Measurements from ENCODE around the gene B3GALNT2. TPM values are rescaled to one million over a fixed set of nuclear protein-coding genes. Genes with fewer than 3 reads are reported as not detected.

Gene B3GALNT2
- total and polyA plus RNA-seq, 7 donors = 7.1 to 46.9 (median 27.0) TPM

- ATAC-seq = no peak
- 59 to 67% (median 67%) methylated on average over 4 of the region's 4 CpGs for WGBS, 3 donors
These were observed 48.4 kb downstream of the B3GALNT2 start for GRCh38 chr1:235455823-235456222.

GRCh38 chr1:235455097-235455496 lies 49.2 kb downstream of the B3GALNT2 start:
- intact Hi-C loops (cut with DNase I) = no loop called here
- Histone ChIP-seq H3K9me3 (no peaks in the 10 kb centered on the region), H3K4me1 (no peaks in the 10 kb centered on the region), H3K27ac (no peak overlapping the region), H3K36me3 (ENCODE audit: insufficient read depth in 1 of 2, low read depth in 1 of 2) (peaks cover 7 to 78% of the 10 kb centered on the region in 2 donors), H3K27me3 (ENCODE audit: insufficient read depth in 3 of 3, low read length in 2 of 3) (no peaks in the 10 kb centered on the region), H3K4me3 (no peak overlapping the region)
- ATAC-seq = no peak
- no peak for TF ChIP-seq CTCF (IDR thresholded peaks at IDR 0.05)
- DNase-seq = no peak
- 68 to 78% (median 70%) methylated on average over 2 of the region's 2 CpGs for WGBS, 3 donors

More at GRCh38 chr1:235455823-235456222, 48.4 kb downstream of the B3GALNT2 start:
- TF ChIP-seq CTCF (IDR thresholded peaks at IDR 0.05) = no peak
- no peak overlapping the region for H3K27ac ChIP-seq
- no peak for DNase-seq
- H3K36me3 ChIP-seq (ENCODE audit: insufficient read depth in 1 of 2, low read depth in 1 of 2) = peaks cover 4 to 78% of the 10 kb centered on the region in 2 donors
- H3K9me3 ChIP-seq = no peaks in the 10 kb centered on the region
- no peaks in the 10 kb centered on the region for H3K4me1 ChIP-seq
- no peaks in the 10 kb centered on the region for H3K27me3 ChIP-seq (ENCODE audit: insufficient read depth in 3 of 3, low read length in 2 of 3)
- intact Hi-C loops (cut with DNase I) = no loop called here
- no peak overlapping the region for H3K4me3 ChIP-seq

- ATAC-seq = no peak
- H3K36me3 ChIP-seq (ENCODE audit: insufficient read depth in 1 of 2, low read depth in 1 of 2) = peaks cover 10 to 86% of the 10 kb centered on the region in 2 donors
These were observed 50.2 kb downstream of the B3GALNT2 start for GRCh38 chr1:235454021-235454420.

GRCh38 chr1:235450886-235451483 lies 53.3 kb downstream of the B3GALNT2 start:
- DNase-seq = no peak
- Histone ChIP-seq H3K9me3 (no peaks in the 10 kb centered on the region), H3K36me3 (ENCODE audit: insufficient read depth in 1 of 2, low read depth in 1 of 2) (peaks cover 17 to 99% of the 10 kb centered on the region in 2 donors), H3K27me3 (ENCODE audit: insufficient read depth in 3 of 3, low read length in 2 of 3) (no peaks in the 10 kb centered on the region), H3K4me1 (no peaks in the 10 kb centered on the region), H3K4me3 (no peak overlapping the region), H3K27ac (no peak overlapping the region)
- TF ChIP-seq CTCF (IDR thresholded peaks at IDR 0.05) = no peak
- 35 to 62% (median 44%) methylated on average over 2 of the region's 2 CpGs for WGBS, 3 donors
- intact Hi-C loops (cut with DNase I) = no loop called here
- ATAC-seq = peak in 1 of 4 donors; percentile 35

More at GRCh38 chr1:235454021-235454420, 50.2 kb downstream of the B3GALNT2 start:
- Histone ChIP-seq H3K4me1 (no peaks in the 10 kb centered on the region), H3K9me3 (no peaks in the 10 kb centered on the region), H3K27me3 (ENCODE audit: insufficient read depth in 3 of 3, low read length in 2 of 3) (no peaks in the 10 kb centered on the region), H3K4me3 (no peak overlapping the region), H3K27ac (no peak overlapping the region)
- WGBS, 3 donors = 72 to 92% (median 88%) methylated on average over 8 of the region's 8 CpGs
- intact Hi-C loops (cut with DNase I) = no loop called here
- no peak for TF ChIP-seq CTCF (IDR thresholded peaks at IDR 0.05)
- DNase-seq = no peak

- ATAC-seq = no peak
- H3K27me3 ChIP-seq (ENCODE audit: insufficient read depth in 3 of 3, low read length in 2 of 3) = no peaks in the 10 kb centered on the region
- H3K27ac ChIP-seq = no peak overlapping the region
- intact Hi-C loops (cut with DNase I) = no loop called here
- no peaks in the 10 kb centered on the region for H3K9me3 ChIP-seq
- H3K4me1 ChIP-seq = no peaks in the 10 kb centered on the region
- no peak overlapping the region for H3K4me3 ChIP-seq
- H3K36me3 ChIP-seq (ENCODE audit: insufficient read depth in 1 of 2, low read depth in 1 of 2) = peaks cover 21 to 100% of the 10 kb centered on the region in 2 donors
- 87 to 93% (median 88%) methylated on average over 5 of the region's 5 CpGs for WGBS, 3 donors
- no peak for TF ChIP-seq CTCF (IDR thresholded peaks at IDR 0.05)
- no peak for DNase-seq
These were observed 53.8 kb downstream of the B3GALNT2 start for GRCh38 chr1:235450433-235450832.
